ENCODE data around the gene CPNE5. TPM values are rescaled to one million over a fixed set of nuclear protein-coding genes. Genes with fewer than 3 reads are reported as not detected.

Gene CPNE5
- total and polyA plus RNA-seq, 4 donors = 0.93 to 5.2 (median 3.8) TPM

DNA sequence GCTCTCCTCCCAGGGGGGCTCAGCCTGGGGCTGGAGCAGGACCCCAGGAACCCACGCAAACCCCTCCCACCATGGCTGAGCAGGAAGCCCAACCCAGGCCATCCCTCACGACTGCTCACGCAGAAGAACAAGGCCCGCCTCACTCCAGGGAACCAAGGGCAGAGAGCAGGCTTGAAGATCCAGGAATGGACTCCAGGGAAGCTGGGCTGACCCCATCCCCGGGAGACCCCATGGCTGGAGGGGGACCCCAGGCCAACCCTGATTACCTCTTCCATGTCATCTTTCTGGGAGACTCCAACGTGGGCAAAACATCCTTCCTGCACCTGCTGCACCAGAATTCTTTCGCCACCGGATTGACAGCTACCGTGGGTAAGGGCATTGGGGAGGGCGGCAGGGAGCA is 116.9 kb downstream of the CPNE5 start:
- H3K9me3 ChIP-seq (ENCODE audit: control insufficient read depth in 4 of 4, insufficient read depth in 3 of 4, low read length in 3 of 4) = no peaks in the 10 kb centered on the region
- ATAC-seq (ENCODE audit: insufficient read depth, low FRiP score) = no peak

DNA sequence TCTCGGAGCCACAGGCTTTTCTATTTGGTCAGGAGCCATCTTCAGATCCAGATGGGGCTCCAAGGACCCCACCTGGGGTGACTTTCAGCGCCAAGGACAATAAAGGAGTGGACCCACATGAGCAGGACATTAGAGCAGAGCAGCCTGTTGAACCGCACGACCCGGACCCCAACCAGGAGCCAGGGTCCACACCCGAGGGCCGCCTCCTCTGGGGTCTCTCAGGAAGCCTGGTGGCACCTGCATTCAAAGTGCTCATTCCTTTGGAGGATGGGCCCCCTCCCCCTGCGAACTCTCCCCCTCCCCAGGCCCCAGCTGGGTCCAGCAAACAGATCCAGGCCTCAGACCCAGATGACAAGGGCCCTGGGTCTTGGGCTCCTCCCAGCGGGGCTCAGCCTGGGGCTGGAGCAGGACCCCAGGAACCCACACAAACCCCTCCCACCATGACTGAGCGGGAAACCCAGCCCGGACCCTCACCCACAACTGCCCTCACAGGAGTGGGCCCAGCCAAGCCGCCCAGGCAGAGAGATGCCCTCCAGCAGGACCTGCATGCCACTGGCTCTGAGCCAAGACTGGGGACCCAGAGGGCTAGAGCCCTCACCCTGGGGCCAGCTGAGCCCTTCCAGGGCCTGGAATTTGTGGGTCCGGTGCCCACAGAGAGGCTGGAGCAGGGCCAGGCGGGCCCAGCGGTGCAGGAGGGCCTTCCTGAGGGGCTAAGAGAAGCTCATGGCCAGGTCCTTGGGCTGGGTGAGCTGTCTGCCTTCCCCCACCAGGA is 117.7 kb downstream of the CPNE5 start:
- Histone ChIP-seq H3K4me3 (no peak overlapping the region), H3K9me3 (ENCODE audit: control insufficient read depth in 4 of 4, insufficient read depth in 3 of 4, low read length in 3 of 4) (no peaks in the 10 kb centered on the region), H3K27me3 (ENCODE audit: control insufficient read depth in 3 of 3, insufficient read depth in 3 of 3, low read length in 2 of 3) (no peaks in the 10 kb centered on the region), H3K27ac (ENCODE audit: low read depth in 1 of 2, low read length in 1 of 2) (no peak overlapping the region), H3K9ac (ENCODE audit: insufficient read depth in 1 of 2, low read length in 2 of 2) (no peak overlapping the region), H3K36me3 (ENCODE audit: control insufficient read depth in 4 of 4, insufficient read depth in 4 of 4, low read length in 4 of 4) (no peaks in the 10 kb centered on the region), H3K4me1 (ENCODE audit: control insufficient read depth in 5 of 5, insufficient read depth in 5 of 5, low read length in 5 of 5) (no peaks in the 10 kb centered on the region)
- no peak for ATAC-seq (ENCODE audit: insufficient read depth, low FRiP score)
- WGBS, 2 donors = 86 to 95% methylated on average over 15 of the region's 15 CpGs
- peak in 1 of 3 donors; percentile 4 for DNase-seq
- TF ChIP-seq, protein P1, sequence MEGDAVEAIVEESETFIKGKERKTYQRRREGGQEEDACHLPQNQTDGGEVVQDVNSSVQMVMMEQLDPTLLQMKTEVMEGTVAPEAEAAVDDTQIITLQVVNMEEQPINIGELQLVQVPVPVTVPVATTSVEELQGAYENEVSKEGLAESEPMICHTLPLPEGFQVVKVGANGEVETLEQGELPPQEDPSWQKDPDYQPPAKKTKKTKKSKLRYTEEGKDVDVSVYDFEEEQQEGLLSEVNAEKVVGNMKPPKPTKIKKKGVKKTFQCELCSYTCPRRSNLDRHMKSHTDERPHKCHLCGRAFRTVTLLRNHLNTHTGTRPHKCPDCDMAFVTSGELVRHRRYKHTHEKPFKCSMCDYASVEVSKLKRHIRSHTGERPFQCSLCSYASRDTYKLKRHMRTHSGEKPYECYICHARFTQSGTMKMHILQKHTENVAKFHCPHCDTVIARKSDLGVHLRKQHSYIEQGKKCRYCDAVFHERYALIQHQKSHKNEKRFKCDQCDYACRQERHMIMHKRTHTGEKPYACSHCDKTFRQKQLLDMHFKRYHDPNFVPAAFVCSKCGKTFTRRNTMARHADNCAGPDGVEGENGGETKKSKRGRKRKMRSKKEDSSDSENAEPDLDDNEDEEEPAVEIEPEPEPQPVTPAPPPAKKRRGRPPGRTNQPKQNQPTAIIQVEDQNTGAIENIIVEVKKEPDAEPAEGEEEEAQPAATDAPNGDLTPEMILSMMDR (IDR thresholded peaks at IDR 0.05; ENCODE audit: control extremely low read depth, extremely low read depth) = no peak

More for the DNA sequence above, 116.9 kb downstream of the CPNE5 start:
- WGBS, 2 donors = 91 to 92% methylated on average over 10 of the region's 10 CpGs
- Histone ChIP-seq H3K36me3 (ENCODE audit: control insufficient read depth in 4 of 4, insufficient read depth in 4 of 4, low read length in 4 of 4) (no peaks in the 10 kb centered on the region), H3K9ac (ENCODE audit: insufficient read depth in 1 of 2, low read length in 2 of 2) (no peak overlapping the region), H3K27me3 (ENCODE audit: control insufficient read depth in 3 of 3, insufficient read depth in 3 of 3, low read length in 2 of 3) (no peaks in the 10 kb centered on the region), H3K4me3 (no peak overlapping the region), H3K4me1 (ENCODE audit: control insufficient read depth in 5 of 5, insufficient read depth in 5 of 5, low read length in 5 of 5) (no peaks in the 10 kb centered on the region), H3K27ac (ENCODE audit: low read depth in 1 of 2, low read length in 1 of 2) (no peak overlapping the region)
- no peak for DNase-seq
- TF ChIP-seq, protein P1 (IDR thresholded peaks at IDR 0.05; ENCODE audit: control extremely low read depth, extremely low read depth) = no peak

DNA sequence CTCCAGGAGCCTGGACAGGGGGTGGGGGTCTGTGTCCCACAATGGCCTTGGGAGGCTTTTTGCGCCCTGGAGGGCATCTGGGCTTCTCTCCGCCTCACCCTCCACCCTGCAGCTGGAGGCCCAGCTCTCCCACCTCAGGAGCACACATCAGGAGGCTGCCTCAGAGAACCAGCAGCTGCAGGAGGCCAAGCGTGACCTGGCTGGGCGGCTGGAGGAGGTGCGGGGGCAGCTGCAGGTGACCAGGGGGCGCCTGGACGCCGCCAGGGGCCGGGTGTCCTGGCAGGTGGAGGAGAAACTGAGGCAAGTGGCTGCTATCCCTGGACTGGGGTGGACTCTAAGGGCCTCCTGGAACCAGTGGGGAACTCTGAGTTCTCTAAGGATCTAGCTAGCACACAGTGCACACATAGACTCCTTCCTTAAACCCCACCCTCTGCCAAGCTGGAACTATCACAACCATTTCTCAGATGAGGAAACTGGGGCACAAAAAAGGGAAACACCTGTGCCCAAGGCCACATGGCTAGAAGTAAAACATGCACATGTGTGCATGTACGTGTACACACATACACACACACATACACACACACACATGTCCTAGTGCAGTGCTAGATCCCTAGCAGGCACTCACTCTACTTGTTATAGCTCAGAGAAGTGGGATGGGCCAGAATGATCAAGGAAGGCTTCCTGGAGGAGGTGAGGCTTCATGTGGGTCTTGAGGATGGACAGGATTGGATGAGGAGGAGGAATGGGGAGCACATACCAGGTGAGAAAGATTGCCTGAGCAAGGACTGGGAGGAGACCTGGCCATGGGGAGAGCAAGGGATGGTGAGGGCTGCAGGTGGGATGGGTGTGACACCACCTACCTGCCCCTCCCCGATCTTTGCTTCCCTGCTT is 118.7 kb downstream of the CPNE5 start:
- no peaks in the 10 kb centered on the region for H3K27me3 ChIP-seq (ENCODE audit: control insufficient read depth in 3 of 3, insufficient read depth in 3 of 3, low read length in 2 of 3)
- DNase-seq = no peak
- H3K9me3 ChIP-seq (ENCODE audit: control insufficient read depth in 4 of 4, insufficient read depth in 3 of 4, low read length in 3 of 4) = no peaks in the 10 kb centered on the region
- no peaks in the 10 kb centered on the region for H3K4me1 ChIP-seq (ENCODE audit: control insufficient read depth in 5 of 5, insufficient read depth in 5 of 5, low read length in 5 of 5)
- H3K36me3 ChIP-seq (ENCODE audit: control insufficient read depth in 4 of 4, insufficient read depth in 4 of 4, low read length in 4 of 4) = no peaks in the 10 kb centered on the region
- ATAC-seq (ENCODE audit: insufficient read depth, low FRiP score) = no peak
- 91 to 95% methylated on average over 11 of the region's 11 CpGs for WGBS, 2 donors
- no peak overlapping the region for H3K9ac ChIP-seq (ENCODE audit: insufficient read depth in 1 of 2, low read length in 2 of 2)
- H3K27ac ChIP-seq (ENCODE audit: low read depth in 1 of 2, low read length in 1 of 2) = no peak overlapping the region
- no peak overlapping the region for H3K4me3 ChIP-seq
- TF ChIP-seq, protein P1 (IDR thresholded peaks at IDR 0.05; ENCODE audit: control extremely low read depth, extremely low read depth) = no peak

Data from lung (tissue), 12 donors.